Measurements from ENCODE around the gene SESN1.

GRCh38 chr6:109036574-109037294 is 57.9 kb downstream of the SESN1 start:
- TF ChIP-seq CTCF (conservative IDR thresholded peaks at IDR 0.05; ENCODE audit: low read length): 0 out of 2 replicates have a peak, but pooled peaks have one; percentile 18
- TF ChIP-seq EZH2phosphoT487 (IDR thresholded peaks at IDR 0.05; ENCODE audit: borderline replicate concordance, low read depth, low read length): no peak

Data from OCI-LY7 (cell line).